HEK293 (cell line): ENCODE measurements around the gene BCL2L1.

Experiments used
- FEZF1 ChIP-seq: fragments of 450-650 bp; formaldehyde crosslinking; IDR thresholded peaks from 2 replicates; pipeline ENCODE4 v1.5.1; 2016; ENCODE audit warnings: missing biosample characterization, missing genetic modification characterization
- KLF8 ChIP-seq: fragments of 450-650 bp; formaldehyde crosslinking; IDR thresholded peaks from 2 replicates; pipeline ENCODE4 v1.5.1; 2016; ENCODE audit warnings: missing biosample characterization, missing genetic modification characterization
- YY1 ChIP-seq: fragments of 450-650 bp; formaldehyde crosslinking; IDR thresholded peaks from 2 replicates; pipeline ENCODE4 v1.5.1; 2018; ENCODE audit warnings: missing biosample characterization, missing genetic modification characterization
- ZBTB48 ChIP-seq: fragments of 450-650 bp; formaldehyde crosslinking; IDR thresholded peaks from 2 replicates; pipeline ENCODE4 v1.5.1; 2016; ENCODE audit warnings: missing biosample characterization, missing genetic modification characterization
- ZBTB8A ChIP-seq: fragments of 450-650 bp; formaldehyde crosslinking; IDR thresholded peaks from 2 replicates; pipeline ENCODE4 v1.5.1; 2016; ENCODE audit warnings: missing biosample characterization, missing genetic modification characterization
- ZFHX2 ChIP-seq: fragments of 450-650 bp; formaldehyde crosslinking; conservative IDR thresholded peaks from 2 replicates; pipeline ENCODE4 v1.5.1; 2016; ENCODE audit warnings: missing biosample characterization, missing genetic modification characterization
- ZNF10 ChIP-seq: fragments of 450-650 bp; formaldehyde crosslinking; IDR thresholded peaks from 2 replicates; pipeline ENCODE4 v1.5.1; 2017; ENCODE audit warnings: missing biosample characterization, missing genetic modification characterization
- ZNF133 ChIP-seq: fragments of 450-650 bp; formaldehyde crosslinking; IDR thresholded peaks from 2 replicates; pipeline ENCODE4 v1.5.1; 2016; ENCODE audit warnings: missing biosample characterization, missing genetic modification characterization
- ZNF169 ChIP-seq: fragments of 450-650 bp; formaldehyde crosslinking; IDR thresholded peaks from 2 replicates; pipeline ENCODE4 v1.5.1; 2016; ENCODE audit warnings: missing biosample characterization, missing genetic modification characterization
- ZNF202 ChIP-seq: fragments of 450-650 bp; formaldehyde crosslinking; IDR thresholded peaks from 2 replicates; pipeline ENCODE4 v1.5.1; 2016; ENCODE audit warnings: missing biosample characterization, missing genetic modification characterization, borderline replicate concordance
- ZNF311 ChIP-seq: fragments of 450-650 bp; formaldehyde crosslinking; IDR thresholded peaks from 2 replicates; pipeline ENCODE4 v1.5.1; 2017; ENCODE audit warnings: missing biosample characterization, missing genetic modification characterization, borderline replicate concordance
- ZNF354C ChIP-seq: fragments of 450-650 bp; formaldehyde crosslinking; IDR thresholded peaks from 2 replicates; pipeline ENCODE4 v1.5.1; 2016; ENCODE audit warnings: missing biosample characterization, missing genetic modification characterization, low read depth, borderline replicate concordance
- ZNF510 ChIP-seq: fragments of 450-650 bp; formaldehyde crosslinking; IDR thresholded peaks from 2 replicates; pipeline ENCODE4 v1.5.1; 2018; ENCODE audit warnings: mild to moderate bottlenecking, missing genetic modification characterization, missing biosample characterization; ENCODE audit not compliant: insufficient replicate concordance
- ZNF529 ChIP-seq: fragments of 450-650 bp; formaldehyde crosslinking; IDR thresholded peaks from 2 replicates; pipeline ENCODE4 v1.5.1; 2017; ENCODE audit warnings: missing genetic modification characterization, missing biosample characterization; ENCODE audit not compliant: insufficient replicate concordance
- ZNF530 ChIP-seq: fragments of 450-650 bp; formaldehyde crosslinking; IDR thresholded peaks from 2 replicates; pipeline ENCODE4 v1.5.1; 2016; ENCODE audit warnings: low read depth, missing biosample characterization, missing genetic modification characterization
- ZNF549 ChIP-seq: fragments of 450-650 bp; IDR thresholded peaks from 2 replicates; pipeline ENCODE4 v1.5.1; 2018; ENCODE audit warnings: missing biosample characterization, missing genetic modification characterization, mild to moderate bottlenecking, inconsistent platforms, moderate library complexity
- ZNF555 ChIP-seq: fragments of 450-650 bp; formaldehyde crosslinking; conservative IDR thresholded peaks from 2 replicates; pipeline ENCODE4 v1.5.1; 2017; ENCODE audit warnings: missing biosample characterization, mild to moderate bottlenecking, missing genetic modification characterization, inconsistent platforms
- ZNF610 ChIP-seq: fragments of 450-650 bp; formaldehyde crosslinking; IDR thresholded peaks from 2 replicates; pipeline ENCODE4 v1.5.1; 2016; ENCODE audit warnings: missing biosample characterization, missing genetic modification characterization, borderline replicate concordance
- ZNF660 ChIP-seq: fragments of 450-650 bp; IDR thresholded peaks from 2 replicates; pipeline ENCODE4 v1.5.1; 2018; ENCODE audit warnings: missing biosample characterization, mild to moderate bottlenecking, missing genetic modification characterization
- ZNF664 ChIP-seq: fragments of 450-650 bp; formaldehyde crosslinking; IDR thresholded peaks from 2 replicates; pipeline ENCODE4 v1.5.1; 2016; ENCODE audit warnings: missing biosample characterization, missing genetic modification characterization
- ZNF701 ChIP-seq: fragments of 450-650 bp; formaldehyde crosslinking; IDR thresholded peaks from 2 replicates; pipeline ENCODE4 v1.5.1; 2016; ENCODE audit warnings: missing biosample characterization, missing genetic modification characterization
- ZNF768 ChIP-seq: fragments of 450-650 bp; formaldehyde crosslinking; IDR thresholded peaks from 2 replicates; pipeline ENCODE4 v1.5.1; 2018; ENCODE audit warnings: missing biosample characterization, mild to moderate bottlenecking, missing genetic modification characterization
- ZNF777 ChIP-seq: fragments of 450-650 bp; formaldehyde crosslinking; IDR thresholded peaks from 2 replicates; pipeline ENCODE4 v1.5.1; 2017; ENCODE audit warnings: missing biosample characterization, missing genetic modification characterization, borderline replicate concordance
- ZSCAN23 ChIP-seq: fragments of 450-650 bp; formaldehyde crosslinking; IDR thresholded peaks from 2 replicates; pipeline ENCODE4 v1.5.1; 2016; ENCODE audit warnings: missing biosample characterization, missing genetic modification characterization
- TF ChIP-seq, protein P1 (sequence below): fragments of 450-650 bp; formaldehyde crosslinking; IDR thresholded peaks from 2 replicates; pipeline ENCODE4 v1.5.1; 2017; ENCODE audit warnings: missing biosample characterization, missing genetic modification characterization
- TF ChIP-seq, protein P2 (sequence below): fragments of 450-650 bp; IDR thresholded peaks from 2 replicates; pipeline ENCODE4 v1.5.1; 2018; ENCODE audit warnings: missing biosample characterization, mild to moderate bottlenecking, missing genetic modification characterization
- TF ChIP-seq, protein P3 (sequence below): fragments of 450-650 bp; formaldehyde crosslinking; IDR thresholded peaks from 2 replicates; pipeline ENCODE4 v1.5.1; 2017; ENCODE audit warnings: missing biosample characterization, mild to moderate bottlenecking, missing genetic modification characterization, moderate library complexity
- TF ChIP-seq, protein P4 (sequence below): fragments of 450-650 bp; formaldehyde crosslinking; IDR thresholded peaks from 2 replicates; pipeline ENCODE4 v1.5.1; 2016; ENCODE audit warnings: missing biosample characterization, missing genetic modification characterization
- TF ChIP-seq, protein P5 (sequence below): IDR thresholded peaks from 2 replicates; pipeline ENCODE4 v1.6.1; 2011; ENCODE audit warnings: mild to moderate bottlenecking, low read depth, low read length, borderline replicate concordance

The BCL2L1 gene

DNA sequence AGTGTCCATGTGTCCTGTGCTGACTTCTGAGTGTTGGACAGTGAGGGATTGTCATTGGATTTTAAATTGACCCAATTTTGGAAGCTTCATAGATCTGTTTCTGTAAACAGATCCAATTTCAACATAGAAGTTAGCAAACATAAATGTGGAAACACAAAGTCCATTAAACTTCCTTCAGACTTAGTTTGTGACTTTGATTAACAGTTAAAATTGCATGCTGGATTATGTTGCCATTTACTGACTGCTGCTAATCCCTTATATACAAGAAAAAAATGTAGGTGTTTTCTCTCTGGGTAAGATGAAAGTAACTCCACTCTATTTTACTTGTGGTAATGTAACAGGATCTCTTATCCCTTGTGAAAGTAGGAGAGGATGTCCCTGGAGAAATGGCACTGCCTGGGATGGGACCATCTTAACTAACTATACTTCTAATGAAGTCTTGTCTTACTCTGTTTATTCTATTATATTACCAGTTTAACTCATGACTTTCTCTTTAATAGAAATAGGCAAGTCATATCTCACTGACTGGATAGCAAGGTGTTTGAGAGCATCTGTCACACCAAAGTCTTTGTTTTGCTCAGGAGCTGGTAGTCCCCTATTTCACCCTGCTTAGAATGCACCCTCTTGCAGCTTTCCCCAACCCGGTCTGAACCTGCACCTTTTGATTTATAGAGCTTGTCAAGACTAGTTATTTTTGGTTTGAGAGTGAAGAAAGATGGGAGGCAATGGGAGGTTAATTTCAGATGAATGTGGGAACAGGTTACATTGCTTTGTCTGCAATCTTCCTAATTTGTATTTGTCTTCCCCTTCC, 23.6 kb upstream of the BCL2L1 start (continued):
- 0 out of 2 replicates have a peak, but pooled peaks have one; percentile 17 for TF ChIP-seq FEZF1
- no peak for TF ChIP-seq ZNF510 (tag by site-specific recombination)
- TF ChIP-seq ZNF777 (tag by site-specific recombination): no peak
- TF ChIP-seq, protein P1, sequence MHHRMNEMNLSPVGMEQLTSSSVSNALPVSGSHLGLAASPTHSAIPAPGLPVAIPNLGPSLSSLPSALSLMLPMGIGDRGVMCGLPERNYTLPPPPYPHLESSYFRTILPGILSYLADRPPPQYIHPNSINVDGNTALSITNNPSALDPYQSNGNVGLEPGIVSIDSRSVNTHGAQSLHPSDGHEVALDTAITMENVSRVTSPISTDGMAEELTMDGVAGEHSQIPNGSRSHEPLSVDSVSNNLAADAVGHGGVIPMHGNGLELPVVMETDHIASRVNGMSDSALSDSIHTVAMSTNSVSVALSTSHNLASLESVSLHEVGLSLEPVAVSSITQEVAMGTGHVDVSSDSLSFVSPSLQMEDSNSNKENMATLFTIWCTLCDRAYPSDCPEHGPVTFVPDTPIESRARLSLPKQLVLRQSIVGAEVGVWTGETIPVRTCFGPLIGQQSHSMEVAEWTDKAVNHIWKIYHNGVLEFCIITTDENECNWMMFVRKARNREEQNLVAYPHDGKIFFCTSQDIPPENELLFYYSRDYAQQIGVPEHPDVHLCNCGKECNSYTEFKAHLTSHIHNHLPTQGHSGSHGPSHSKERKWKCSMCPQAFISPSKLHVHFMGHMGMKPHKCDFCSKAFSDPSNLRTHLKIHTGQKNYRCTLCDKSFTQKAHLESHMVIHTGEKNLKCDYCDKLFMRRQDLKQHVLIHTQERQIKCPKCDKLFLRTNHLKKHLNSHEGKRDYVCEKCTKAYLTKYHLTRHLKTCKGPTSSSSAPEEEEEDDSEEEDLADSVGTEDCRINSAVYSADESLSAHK (tag by site-specific recombination): peak; percentile 93
- no peak for TF ChIP-seq ZNF133
- TF ChIP-seq KLF8 (tag by site-specific recombination): no peak
- TF ChIP-seq ZNF701 (tag by site-specific recombination): no peak
- no peak for TF ChIP-seq ZNF768 (tag by site-specific recombination)
- TF ChIP-seq, protein P2, sequence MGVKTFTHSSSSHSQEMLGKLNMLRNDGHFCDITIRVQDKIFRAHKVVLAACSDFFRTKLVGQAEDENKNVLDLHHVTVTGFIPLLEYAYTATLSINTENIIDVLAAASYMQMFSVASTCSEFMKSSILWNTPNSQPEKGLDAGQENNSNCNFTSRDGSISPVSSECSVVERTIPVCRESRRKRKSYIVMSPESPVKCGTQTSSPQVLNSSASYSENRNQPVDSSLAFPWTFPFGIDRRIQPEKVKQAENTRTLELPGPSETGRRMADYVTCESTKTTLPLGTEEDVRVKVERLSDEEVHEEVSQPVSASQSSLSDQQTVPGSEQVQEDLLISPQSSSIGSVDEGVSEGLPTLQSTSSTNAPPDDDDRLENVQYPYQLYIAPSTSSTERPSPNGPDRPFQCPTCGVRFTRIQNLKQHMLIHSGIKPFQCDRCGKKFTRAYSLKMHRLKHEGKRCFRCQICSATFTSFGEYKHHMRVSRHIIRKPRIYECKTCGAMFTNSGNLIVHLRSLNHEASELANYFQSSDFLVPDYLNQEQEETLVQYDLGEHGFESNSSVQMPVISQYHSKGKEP: peak; percentile 88
- no peak for TF ChIP-seq YY1 (tag by site-specific recombination)
- no peak for TF ChIP-seq ZNF10 (tag by site-specific recombination)
- TF ChIP-seq ZNF529: no peak
- TF ChIP-seq ZNF354C (tag by site-specific recombination): no peak
- TF ChIP-seq ZNF549 (tag by site-specific recombination): no peak
- TF ChIP-seq ZNF530: no peak
- TF ChIP-seq ZNF311 (tag by site-specific recombination): no peak
- no peak for TF ChIP-seq ZNF664 (tag by site-specific recombination)
- TF ChIP-seq ZFHX2 (tag by site-specific recombination): no peak
- no peak for TF ChIP-seq ZBTB48 (tag by site-specific recombination)
- TF ChIP-seq ZNF555 (tag by site-specific recombination): no peak
- TF ChIP-seq, protein P3, sequence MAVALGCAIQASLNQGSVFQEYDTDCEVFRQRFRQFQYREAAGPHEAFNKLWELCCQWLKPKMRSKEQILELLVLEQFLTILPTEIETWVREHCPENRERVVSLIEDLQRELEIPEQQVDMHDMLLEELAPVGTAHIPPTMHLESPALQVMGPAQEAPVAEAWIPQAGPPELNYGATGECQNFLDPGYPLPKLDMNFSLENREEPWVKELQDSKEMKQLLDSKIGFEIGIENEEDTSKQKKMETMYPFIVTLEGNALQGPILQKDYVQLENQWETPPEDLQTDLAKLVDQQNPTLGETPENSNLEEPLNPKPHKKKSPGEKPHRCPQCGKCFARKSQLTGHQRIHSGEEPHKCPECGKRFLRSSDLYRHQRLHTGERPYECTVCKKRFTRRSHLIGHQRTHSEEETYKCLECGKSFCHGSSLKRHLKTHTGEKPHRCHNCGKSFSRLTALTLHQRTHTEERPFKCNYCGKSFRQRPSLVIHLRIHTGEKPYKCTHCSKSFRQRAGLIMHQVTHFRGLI (tag by site-specific recombination): no peak
- TF ChIP-seq, protein P4, sequence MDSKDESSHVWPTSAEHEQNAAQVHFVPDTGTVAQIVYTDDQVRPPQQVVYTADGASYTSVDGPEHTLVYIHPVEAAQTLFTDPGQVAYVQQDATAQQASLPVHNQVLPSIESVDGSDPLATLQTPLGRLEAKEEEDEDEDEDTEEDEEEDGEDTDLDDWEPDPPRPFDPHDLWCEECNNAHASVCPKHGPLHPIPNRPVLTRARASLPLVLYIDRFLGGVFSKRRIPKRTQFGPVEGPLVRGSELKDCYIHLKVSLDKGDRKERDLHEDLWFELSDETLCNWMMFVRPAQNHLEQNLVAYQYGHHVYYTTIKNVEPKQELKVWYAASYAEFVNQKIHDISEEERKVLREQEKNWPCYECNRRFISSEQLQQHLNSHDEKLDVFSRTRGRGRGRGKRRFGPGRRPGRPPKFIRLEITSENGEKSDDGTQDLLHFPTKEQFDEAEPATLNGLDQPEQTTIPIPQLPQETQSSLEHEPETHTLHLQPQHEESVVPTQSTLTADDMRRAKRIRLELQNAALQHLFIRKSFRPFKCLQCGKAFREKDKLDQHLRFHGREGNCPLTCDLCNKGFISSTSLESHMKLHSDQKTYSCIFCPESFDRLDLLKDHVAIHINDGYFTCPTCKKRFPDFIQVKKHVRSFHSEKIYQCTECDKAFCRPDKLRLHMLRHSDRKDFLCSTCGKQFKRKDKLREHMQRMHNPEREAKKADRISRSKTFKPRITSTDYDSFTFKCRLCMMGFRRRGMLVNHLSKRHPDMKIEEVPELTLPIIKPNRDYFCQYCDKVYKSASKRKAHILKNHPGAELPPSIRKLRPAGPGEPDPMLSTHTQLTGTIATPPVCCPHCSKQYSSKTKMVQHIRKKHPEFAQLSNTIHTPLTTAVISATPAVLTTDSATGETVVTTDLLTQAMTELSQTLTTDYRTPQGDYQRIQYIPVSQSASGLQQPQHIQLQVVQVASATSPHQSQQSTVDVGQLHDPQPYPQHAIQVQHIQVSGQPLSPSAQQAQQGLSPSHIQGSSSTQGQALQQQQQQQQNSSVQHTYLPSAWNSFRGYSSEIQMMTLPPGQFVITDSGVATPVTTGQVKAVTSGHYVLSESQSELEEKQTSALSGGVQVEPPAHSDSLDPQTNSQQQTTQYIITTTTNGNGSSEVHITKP (tag by site-specific recombination): peak; percentile 93
- no peak for TF ChIP-seq ZNF169 (tag by site-specific recombination)
- 0 out of 2 replicates have a peak, but pooled peaks have one; percentile 54 for TF ChIP-seq ZSCAN23 (tag by site-specific recombination)
- TF ChIP-seq, protein P5, sequence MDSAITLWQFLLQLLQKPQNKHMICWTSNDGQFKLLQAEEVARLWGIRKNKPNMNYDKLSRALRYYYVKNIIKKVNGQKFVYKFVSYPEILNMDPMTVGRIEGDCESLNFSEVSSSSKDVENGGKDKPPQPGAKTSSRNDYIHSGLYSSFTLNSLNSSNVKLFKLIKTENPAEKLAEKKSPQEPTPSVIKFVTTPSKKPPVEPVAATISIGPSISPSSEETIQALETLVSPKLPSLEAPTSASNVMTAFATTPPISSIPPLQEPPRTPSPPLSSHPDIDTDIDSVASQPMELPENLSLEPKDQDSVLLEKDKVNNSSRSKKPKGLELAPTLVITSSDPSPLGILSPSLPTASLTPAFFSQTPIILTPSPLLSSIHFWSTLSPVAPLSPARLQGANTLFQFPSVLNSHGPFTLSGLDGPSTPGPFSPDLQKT: no peak
- TF ChIP-seq ZBTB8A (tag by site-specific recombination): no peak
- no peak for TF ChIP-seq ZNF610
- no peak for TF ChIP-seq ZNF660 (tag by site-specific recombination)
- no peak for TF ChIP-seq ZNF202
